Limb (tissue), 2 donors: Measurements from ENCODE around the gene FYCO1.
A peak's percentile ranks its signal among the peaks of the same experiment; 100 is the strongest.
"Not testable (repeated sequence)": the region's sequence is repeated elsewhere in the genome, so short reads cannot be mapped to it uniquely, and the experiment has no call there.

Source experiments
- DNase-seq, 2 donors: peaks; one replicate each; pipeline ENCODE4 v3.0.0-alpha.2; 2016; ENCODE audit errors: extremely low spot score in 2 of 2

FYCO1 gene

DNA sequence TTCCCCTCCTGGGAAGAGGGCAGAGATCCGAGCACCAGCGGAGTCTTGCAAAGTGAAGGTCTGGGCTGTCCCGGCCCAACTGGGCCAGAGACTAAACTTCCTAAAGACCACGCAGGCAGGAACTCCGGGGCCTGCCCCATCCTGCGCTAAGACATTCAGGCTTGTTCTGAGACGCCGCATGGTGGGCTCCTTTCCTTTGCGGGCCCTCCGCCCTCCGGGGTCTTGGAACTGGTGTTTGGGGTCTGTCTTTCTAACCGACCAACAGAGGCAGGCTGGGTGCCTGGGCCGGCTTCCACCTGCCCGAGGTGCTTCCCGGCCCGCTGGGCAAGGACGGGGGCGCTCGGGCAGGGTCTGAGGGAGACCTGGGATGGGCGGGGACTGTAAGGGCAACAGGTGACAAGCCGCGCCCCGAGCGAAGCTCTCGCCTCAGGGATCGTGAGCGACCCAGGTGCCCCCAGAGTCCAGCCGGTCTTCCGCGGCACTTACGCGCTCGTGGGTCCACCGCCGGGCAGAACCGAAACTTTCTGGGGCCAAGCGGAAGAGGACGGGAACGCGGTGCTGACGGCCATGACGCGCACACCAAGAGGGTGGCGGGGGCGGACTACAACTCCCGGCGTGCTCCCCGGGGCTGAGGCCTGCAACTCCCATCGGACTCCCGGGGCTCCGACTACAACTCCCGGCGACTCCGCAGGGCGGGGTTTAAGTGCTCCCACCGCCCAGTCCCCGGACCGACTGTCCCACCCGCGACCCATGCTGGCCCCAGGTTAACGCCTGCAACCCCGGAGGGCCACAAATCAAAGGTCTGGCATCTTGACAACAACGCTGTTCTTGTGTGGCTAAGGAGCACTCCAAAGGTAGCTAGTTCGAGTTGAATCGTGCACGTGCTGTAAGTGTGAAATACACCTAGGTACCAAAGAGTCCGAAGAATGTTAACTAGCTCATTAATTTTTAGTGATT is at the start of gene FYCO1:
TSS of gene FYCO1 (minus strand) at position 589 of the 957 bp plus-strand sequence. CDS start 10,914 bp downstream, outside the sequence.
- DNase-seq: peak; percentile 88 to 91

GRCh38 chr3:46038916-46039315 is 43.3 kb upstream of the FYCO1 start:
- DNase-seq: no peak

DNA sequence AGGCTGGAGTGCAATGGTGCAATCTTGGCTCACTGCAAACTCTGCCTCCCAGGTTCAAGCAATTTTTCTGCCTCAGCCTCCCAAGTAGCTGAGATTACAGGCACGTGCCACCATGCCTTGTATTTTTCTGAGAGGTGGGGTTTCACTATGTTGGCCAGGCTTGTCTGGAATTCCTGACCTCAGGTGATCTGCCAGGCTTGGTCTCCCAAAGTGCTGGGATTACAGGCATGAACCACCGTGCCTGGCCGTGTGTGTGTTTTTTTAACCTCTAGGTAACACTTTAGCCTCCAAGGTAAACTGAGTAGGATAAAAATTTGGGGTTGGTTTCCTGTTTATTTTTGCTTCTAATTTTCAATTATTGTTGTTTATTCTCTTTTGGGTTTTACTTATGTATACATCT is 42.4 kb upstream of the FYCO1 start:
- not testable (repeated sequence) for DNase-seq

GRCh38 chr3:46036191-46036590 is 40.6 kb upstream of the FYCO1 start:
- no peak for DNase-seq

- no peak for DNase-seq
These were observed 36.1 kb upstream of the FYCO1 start for GRCh38 chr3:46031747-46032146.

DNA sequence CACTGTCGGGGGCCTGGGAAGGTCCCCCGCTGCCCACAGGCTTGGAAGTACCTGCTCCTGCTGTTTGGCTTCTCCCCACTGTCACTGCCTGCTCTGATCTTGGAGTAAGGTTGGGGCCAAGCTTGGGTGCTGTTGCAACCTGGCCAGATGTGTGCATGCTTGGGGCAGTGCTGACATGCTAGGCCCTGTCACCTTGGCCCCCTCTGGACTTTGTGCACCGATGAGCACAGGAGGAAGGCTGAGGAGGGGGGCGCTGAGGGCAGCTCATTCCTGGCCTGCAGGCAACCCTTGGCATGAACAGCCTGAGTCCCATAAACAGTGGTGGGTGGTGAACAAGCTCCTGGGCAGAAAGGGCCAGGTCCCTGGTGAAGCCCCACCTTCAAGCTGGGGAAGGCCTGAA is 35.6 kb upstream of the FYCO1 start:
- DNase-seq: no peak

GRCh38 chr3:46030626-46031025 is 35.0 kb upstream of the FYCO1 start:
- no peak for DNase-seq

- DNase-seq: no peak
These were observed 34.4 kb upstream of the FYCO1 start for GRCh38 chr3:46029953-46030543.

DNA sequence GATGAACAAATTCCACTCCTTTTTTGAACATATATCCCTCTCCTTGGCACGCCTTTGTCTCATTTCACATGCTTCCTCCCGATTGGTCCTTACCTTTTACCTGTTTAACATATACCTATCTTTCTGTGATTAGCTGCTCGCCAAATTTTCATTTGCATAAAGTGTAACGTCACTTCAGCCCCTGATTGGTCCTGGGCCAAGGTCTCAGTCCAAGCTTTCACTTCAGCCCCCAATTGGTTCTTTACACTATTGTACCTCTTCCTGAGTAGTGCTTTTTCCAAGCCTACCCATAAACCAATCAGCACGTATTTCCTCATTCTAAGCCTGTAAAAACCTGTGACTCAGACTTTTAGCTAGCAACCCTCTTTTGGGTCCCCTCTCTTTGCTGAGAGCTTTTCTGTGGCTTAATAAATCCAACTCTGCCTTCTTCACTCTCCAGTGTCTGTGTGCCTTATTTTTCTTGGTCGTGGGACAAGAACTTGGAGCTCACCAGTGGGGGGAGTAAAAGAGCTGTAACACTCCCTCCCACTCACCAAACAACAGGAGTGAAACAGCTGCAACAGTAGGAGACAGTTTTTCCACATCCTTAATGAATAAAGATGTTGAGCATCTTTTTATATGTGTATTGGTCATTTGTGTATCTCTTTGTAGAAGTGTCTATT is 32.2 kb upstream of the FYCO1 start:
- no peak for DNase-seq

GRCh38 chr3:46027021-46027705 is 31.5 kb upstream of the FYCO1 start, which contains the start of gene XCR1:
Gene XCR1, minus strand, starts transcription at chr3:46027483. Its CDS starts 5,536 bp downstream, at chr3:46021947.
- no peak for DNase-seq

GRCh38 chr3:46025139-46025538 is 29.5 kb upstream of the FYCO1 start:
- DNase-seq: no peak

DNA sequence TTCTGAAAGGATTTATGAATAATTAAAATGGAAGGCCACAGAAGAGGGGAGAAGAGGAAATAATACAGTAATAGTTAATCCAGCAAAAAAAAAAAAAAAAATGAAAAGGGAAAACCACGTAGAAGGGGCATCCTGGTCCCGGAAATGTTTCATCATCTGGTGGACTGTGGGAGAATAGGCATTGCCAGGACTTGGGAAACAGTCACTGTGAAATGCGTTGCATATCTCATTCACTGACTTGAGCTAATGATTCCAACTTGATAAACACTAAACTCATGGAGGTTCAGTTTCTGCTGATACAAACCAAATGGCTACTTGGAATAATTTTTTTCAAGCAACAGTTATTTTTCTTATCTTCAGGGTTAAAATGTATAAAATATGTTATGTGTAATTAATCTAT is 28.5 kb upstream of the FYCO1 start:
- no peak for DNase-seq

DNA sequence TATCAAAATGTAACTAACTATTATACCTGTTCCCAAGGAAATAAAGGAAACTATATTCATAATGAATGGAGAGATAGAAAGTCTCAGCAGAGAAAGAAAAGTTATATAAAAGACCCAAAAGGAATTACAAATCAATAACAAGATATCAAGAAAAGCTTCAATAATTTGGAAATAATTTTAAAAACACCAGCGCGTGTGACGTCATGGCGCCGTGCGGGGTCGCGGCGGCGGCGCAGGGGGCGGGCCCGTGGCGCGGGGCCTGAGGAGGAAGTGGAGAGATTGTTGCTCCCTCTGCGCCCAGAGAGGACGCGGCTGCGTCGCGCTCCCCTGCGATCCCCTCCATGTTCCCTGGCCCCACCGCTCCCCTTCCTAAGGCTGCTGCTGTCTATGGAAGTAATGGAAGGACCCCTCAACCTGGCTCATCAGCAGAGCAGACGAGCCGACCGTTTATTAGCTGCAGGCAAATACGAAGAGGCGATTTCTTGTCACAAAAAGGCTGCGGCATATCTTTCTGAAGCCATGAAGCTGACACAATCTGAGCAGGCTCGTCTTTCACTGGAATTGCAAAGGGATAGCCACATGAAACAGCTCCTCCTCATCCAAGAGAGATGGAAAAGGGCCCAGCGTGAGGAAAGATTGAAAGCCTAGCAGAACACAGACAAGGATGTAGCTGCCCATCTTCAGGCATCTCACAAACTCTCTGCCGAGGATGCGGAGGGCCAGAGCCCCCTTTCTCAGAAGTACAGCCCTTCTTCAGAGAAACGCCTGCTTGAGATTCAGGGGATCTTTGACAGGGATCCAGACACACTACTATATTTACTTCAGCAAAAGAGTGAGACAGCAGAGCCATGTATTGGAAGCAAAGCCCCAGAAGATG is 27.5 kb upstream of the FYCO1 start:
- no peak for DNase-seq

DNA sequence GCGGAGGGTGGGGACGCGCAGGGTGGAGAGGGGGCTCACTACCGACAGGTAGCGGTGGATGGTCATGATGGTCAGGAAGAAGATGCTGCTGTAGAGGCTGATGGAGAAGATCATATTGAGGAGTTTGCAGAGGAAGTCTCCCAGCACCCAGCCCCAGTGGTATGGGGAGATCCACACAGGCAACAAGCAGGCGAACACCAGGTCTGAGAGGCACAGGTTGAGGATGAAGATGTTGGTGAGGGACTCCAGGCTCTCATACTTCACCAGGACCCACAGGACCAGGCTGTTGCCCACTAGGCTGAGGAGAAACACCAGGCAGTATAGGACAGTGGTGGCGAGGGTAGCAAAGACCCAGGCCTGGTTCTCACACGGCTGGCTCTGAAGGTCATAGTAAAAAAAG is 25.9 kb upstream of the FYCO1 start:
- DNase-seq: no peak

DNA sequence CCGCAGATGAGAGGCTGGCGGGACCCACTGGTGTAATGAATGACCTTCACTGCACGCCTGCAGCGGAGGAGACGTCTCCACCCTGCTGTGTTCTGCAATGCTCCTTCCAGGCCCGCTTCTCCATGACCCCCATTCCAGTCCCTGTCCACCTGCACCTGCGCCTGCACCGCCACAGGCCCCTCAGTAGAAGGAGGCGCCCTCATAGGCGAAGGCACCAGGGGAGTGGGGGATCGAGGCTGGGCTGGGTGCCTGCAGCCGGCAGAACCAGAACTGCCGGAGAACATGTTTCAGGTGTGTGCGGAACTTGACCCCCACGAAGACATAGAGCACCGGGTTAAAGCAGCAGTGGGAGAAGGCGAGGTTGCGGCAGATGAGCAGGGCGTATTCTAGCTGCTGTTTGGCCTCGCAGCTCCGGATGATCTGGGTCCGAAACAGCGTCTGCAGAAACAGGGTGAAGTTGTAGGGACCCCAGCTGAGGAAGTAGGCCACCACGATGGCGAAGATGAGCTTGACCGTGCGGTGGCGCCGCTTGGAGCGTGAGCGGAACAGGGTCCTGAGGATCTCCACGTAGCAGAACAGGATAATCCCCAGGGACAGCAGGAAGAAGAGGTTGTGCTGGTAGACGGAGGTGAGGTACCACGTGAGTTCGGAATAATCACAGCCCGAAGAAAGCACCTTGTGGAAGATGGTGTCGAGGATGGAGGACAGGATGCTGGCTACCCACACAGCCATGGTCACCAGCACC is 25.3 kb upstream of the FYCO1 start:
- DNase-seq: no peak

DNA sequence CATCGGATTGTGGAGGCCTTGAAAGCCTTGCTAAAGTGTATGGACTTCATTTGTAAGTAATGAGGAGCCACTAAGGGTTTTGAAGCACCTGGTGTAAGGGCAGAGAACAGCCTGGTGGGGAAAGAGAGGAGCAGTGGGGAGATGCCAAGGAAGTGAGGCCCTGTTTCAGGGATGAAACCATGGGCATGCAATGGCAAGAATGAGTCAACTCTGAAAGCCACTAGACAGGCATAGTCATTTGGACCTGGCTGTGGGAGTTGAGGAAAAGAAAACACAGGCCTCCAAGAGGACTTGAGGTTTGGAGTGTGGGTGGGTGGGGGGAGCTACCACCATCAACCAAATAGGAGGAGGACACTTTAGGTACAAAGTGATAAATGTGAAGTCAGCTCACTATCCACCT is 24.1 kb upstream of the FYCO1 start:
- no peak for DNase-seq

- no peak for DNase-seq
These were observed 22.1 kb upstream of the FYCO1 start for GRCh38 chr3:46017720-46018119.

DNA sequence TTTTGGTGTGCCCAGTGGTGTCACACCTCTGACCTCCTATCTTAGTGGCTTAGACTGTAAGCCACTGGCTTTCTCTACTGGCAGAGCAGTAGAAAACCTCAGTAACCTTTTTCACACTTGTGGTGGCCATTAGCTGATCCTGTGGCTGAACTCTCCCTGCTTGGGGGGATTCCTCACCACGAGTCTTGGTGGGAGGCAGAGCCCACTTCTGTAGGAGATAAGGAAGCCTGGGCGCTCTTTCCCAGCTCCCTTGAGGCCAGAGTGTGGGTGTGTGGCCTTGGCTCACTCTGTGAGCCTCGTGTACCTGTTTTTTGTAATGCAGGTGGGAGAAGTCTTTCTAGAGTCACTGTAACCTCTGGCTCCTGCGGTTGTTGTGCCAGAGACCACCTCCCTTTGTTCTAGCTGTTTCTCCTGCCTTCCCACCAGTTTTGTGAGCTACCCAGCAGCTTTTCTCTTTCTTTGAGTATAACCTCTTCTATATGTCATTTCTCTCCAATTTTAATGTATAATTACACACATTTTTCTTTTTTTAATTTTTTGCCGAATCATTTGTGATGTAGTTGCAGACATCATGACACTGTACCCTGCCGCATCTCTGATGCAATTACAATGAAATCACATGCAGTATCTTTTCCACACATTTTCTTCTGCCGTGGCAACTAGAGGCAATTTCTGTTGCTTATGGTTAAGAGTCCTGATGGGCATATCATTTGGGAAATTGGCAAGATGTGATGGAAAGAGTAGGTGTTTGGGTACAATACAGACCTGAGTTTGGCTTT is 17.9 kb upstream of the FYCO1 start:
- DNase-seq: no peak

DNA sequence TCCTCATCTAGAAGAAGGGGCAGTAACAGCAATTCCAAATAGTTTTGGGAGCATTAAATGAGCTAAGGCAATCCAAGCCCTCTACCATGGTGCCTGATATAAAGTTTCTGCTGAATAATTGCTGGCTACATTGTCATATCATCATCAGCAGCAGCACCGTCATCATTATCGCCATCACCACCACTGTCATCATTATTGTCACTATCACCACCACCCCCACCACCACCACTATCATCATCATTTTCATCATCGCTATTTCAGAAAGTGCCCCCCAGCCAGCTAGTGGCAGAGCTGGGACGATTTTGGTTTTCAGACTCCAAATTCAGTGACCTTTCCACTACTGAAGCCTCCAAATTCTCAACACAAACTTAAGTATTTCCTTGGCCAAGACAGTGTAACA is 16.6 kb upstream of the FYCO1 start:
- no peak for DNase-seq
